ENCODE data around the gene NKX3-2.

NKX3-2 gene

GRCh38 chr4:13545394-13545808 lies 1.1 kb upstream of the NKX3-2 start:
- DNase-seq (ENCODE audit: low read depth), result no peak

GRCh38 chr4:13544606-13545393 lies 492 bp upstream of the NKX3-2 start:
- no peak for DNase-seq (ENCODE audit: low read depth)

GRCh38 chr4:13543032-13543838 lies 1.1 kb downstream of the NKX3-2 start:
- DNase-seq (ENCODE audit: low read depth), result no peak

- no peak for DNase-seq (ENCODE audit: low read depth)
Observed at GRCh38 chr4:13542577-13543031, 1.7 kb downstream of the NKX3-2 start.

- no peak for DNase-seq (ENCODE audit: low read depth)
Observed at GRCh38 chr4:13541720-13542576, 2.4 kb downstream of the NKX3-2 start.

GRCh38 chr4:13541176-13541604 lies 3.1 kb downstream of the NKX3-2 start:
- DNase-seq (ENCODE audit: low read depth), result no peak

- no peak for DNase-seq (ENCODE audit: low read depth)
Observed at GRCh38 chr4:13540446-13541175, 3.7 kb downstream of the NKX3-2 start.

- no peak for DNase-seq (ENCODE audit: low read depth)
Observed at GRCh38 chr4:13539619-13540445, 4.5 kb downstream of the NKX3-2 start.

- no peak for DNase-seq (ENCODE audit: low read depth)
Observed at GRCh38 chr4:13539047-13539618, 5.2 kb downstream of the NKX3-2 start.

- DNase-seq (ENCODE audit: low read depth), result no peak
Observed at GRCh38 chr4:13538427-13538973, 5.8 kb downstream of the NKX3-2 start.

- DNase-seq (ENCODE audit: low read depth), result no peak
Observed at GRCh38 chr4:13537832-13538177, 6.5 kb downstream of the NKX3-2 start.

GRCh38 chr4:13537011-13537831 lies 7.1 kb downstream of the NKX3-2 start:
- DNase-seq (ENCODE audit: low read depth), result no peak

- DNase-seq (ENCODE audit: low read depth), result no peak
Observed at GRCh38 chr4:13536607-13537006, 7.7 kb downstream of the NKX3-2 start.

GRCh38 chr4:13535708-13536361 lies 8.5 kb downstream of the NKX3-2 start:
- DNase-seq (ENCODE audit: low read depth), result no peak

GRCh38 chr4:13535118-13535517 lies 9.2 kb downstream of the NKX3-2 start:
- DNase-seq (ENCODE audit: low read depth), result no peak

- DNase-seq (ENCODE audit: low read depth), result no peak
Observed at GRCh38 chr4:13534344-13535063, 9.8 kb downstream of the NKX3-2 start.

GRCh38 chr4:13533670-13534343 lies 10.5 kb downstream of the NKX3-2 start:
- DNase-seq (ENCODE audit: low read depth), result no peak

All from T-helper 22 cell (primary cell).